ENCODE results near the gene RAVER1. TPM values are rescaled to one million over a fixed set of nuclear protein-coding genes. Genes with fewer than 3 reads are reported as not detected.

Gene RAVER1
- total and polyA plus RNA-seq, 9 of the 15 experiments (the other 6 are each of a cell fraction or from before 2014, with no cell fraction given), result 0.06 to 113 (median 7.0) TPM

DNA sequence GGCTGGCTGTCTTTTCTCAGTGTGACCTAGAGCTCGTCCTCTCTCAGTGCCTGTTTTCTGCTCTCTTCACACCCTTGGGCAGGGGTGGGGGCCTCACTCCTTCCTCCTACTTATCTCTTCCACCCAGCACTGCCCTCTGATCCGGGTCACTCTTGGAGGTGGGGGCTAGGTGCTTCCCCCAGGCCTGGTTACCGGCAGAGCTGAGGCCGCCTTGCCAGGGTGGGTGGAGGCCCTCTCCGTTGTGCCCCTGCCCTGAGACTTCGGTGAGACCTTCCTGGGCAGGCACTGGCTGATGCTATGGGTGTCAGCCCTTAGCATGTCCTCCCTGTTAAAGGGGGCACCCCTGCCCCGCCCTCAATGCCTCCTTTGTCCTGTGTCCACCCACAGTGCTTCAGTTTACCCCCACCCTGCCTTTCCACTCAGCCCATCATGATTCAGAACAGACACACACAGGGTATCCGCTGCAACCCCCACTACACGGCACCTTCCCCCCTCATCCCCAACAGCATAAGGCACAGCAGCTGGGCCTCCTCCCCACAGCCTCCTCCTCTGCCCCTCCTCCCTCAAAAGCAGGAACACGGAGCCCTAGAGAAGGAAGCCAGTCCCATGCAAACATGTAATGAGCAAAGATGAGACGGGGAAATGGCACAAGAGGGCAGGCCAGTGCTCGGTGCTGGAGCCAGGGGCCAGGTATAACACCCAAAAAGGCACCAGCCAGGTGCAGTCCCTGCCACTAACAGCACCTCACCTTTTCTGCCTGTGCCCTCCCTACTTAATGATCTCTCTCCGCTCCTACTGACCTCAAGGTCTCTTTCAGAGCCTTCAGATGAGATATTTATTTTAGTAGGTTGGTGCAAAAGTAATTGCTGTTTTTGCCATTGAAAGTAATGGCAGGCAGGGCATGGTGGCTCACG, 33.5 kb downstream of the RAVER1 start (continued):
- TF ChIP-seq, protein P1, sequence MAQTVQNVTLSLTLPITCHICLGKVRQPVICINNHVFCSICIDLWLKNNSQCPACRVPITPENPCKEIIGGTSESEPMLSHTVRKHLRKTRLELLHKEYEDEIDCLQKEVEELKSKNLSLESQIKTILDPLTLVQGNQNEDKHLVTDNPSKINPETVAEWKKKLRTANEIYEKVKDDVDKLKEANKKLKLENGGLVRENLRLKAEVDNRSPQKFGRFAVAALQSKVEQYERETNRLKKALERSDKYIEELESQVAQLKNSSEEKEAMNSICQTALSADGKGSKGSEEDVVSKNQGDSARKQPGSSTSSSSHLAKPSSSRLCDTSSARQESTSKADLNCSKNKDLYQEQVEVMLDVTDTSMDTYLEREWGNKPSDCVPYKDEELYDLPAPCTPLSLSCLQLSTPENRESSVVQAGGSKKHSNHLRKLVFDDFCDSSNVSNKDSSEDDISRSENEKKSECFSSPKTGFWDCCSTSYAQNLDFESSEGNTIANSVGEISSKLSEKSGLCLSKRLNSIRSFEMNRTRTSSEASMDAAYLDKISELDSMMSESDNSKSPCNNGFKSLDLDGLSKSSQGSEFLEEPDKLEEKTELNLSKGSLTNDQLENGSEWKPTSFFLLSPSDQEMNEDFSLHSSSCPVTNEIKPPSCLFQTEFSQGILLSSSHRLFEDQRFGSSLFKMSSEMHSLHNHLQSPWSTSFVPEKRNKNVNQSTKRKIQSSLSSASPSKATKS (CRISPR knock-in tag; IDR thresholded peaks at IDR 0.05), result no peak
- TF ChIP-seq, protein P2, sequence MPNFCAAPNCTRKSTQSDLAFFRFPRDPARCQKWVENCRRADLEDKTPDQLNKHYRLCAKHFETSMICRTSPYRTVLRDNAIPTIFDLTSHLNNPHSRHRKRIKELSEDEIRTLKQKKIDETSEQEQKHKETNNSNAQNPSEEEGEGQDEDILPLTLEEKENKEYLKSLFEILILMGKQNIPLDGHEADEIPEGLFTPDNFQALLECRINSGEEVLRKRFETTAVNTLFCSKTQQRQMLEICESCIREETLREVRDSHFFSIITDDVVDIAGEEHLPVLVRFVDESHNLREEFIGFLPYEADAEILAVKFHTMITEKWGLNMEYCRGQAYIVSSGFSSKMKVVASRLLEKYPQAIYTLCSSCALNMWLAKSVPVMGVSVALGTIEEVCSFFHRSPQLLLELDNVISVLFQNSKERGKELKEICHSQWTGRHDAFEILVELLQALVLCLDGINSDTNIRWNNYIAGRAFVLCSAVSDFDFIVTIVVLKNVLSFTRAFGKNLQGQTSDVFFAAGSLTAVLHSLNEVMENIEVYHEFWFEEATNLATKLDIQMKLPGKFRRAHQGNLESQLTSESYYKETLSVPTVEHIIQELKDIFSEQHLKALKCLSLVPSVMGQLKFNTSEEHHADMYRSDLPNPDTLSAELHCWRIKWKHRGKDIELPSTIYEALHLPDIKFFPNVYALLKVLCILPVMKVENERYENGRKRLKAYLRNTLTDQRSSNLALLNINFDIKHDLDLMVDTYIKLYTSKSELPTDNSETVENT (CRISPR knock-in tag; IDR thresholded peaks at IDR 0.05), result no peak
- TF ChIP-seq SRSF7 (optimal IDR thresholded peaks at IDR 0.05; ENCODE audit: low read depth, low read length) (no peak), HMG20A (CRISPR knock-in tag; conservative IDR thresholded peaks at IDR 0.05) (no peak), L3MBTL2 (IDR thresholded peaks at IDR 0.05) (peak; percentile 88), FOXM1 (IDR thresholded peaks at IDR 0.05; ENCODE audit: low read depth) (peak; percentile 77), FOXM1 (CRISPR knock-in tag; IDR thresholded peaks at IDR 0.05; ENCODE audit: low read depth) (no peak)
- TF ChIP-seq, protein P3, sequence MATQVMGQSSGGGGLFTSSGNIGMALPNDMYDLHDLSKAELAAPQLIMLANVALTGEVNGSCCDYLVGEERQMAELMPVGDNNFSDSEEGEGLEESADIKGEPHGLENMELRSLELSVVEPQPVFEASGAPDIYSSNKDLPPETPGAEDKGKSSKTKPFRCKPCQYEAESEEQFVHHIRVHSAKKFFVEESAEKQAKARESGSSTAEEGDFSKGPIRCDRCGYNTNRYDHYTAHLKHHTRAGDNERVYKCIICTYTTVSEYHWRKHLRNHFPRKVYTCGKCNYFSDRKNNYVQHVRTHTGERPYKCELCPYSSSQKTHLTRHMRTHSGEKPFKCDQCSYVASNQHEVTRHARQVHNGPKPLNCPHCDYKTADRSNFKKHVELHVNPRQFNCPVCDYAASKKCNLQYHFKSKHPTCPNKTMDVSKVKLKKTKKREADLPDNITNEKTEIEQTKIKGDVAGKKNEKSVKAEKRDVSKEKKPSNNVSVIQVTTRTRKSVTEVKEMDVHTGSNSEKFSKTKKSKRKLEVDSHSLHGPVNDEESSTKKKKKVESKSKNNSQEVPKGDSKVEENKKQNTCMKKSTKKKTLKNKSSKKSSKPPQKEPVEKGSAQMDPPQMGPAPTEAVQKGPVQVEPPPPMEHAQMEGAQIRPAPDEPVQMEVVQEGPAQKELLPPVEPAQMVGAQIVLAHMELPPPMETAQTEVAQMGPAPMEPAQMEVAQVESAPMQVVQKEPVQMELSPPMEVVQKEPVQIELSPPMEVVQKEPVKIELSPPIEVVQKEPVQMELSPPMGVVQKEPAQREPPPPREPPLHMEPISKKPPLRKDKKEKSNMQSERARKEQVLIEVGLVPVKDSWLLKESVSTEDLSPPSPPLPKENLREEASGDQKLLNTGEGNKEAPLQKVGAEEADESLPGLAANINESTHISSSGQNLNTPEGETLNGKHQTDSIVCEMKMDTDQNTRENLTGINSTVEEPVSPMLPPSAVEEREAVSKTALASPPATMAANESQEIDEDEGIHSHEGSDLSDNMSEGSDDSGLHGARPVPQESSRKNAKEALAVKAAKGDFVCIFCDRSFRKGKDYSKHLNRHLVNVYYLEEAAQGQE (IDR thresholded peaks at IDR 0.05; ENCODE audit: borderline replicate concordance), result no peak
- TF ChIP-seq, protein P3 (CRISPR knock-in tag; IDR thresholded peaks at IDR 0.05; ENCODE audit: low read depth), result 0 out of 2 replicates have a peak, but pooled peaks have one; percentile 35

All from K562 (cell line).